Right lobe of liver (tissue), 6 donors: ENCODE measurements around the gene MYL7. TPM values are rescaled to one million over a fixed set of nuclear protein-coding genes. Genes with fewer than 3 reads are reported as not detected.
A peak's percentile ranks its signal among the peaks of the same experiment; 100 is the strongest.

Experiments
- ATAC-seq, 4 donors: fragments of 200-7000 bp; cut with Tn5 transposase; one replicate each; pipeline ENCODE4 v1.9.1; 2020; ENCODE audit warnings: mild to moderate bottlenecking in 4 of 4, moderate library complexity in 4 of 4
- DNase-seq, 3 donors: peaks; one replicate each; pipeline ENCODE4 v3.0.0-alpha.2; 2020
- H3K27ac ChIP-seq, 3 donors: fragments of 200-600 bp; one replicate each; pipeline ENCODE4 v1.8.0; 2022
- H3K27me3 ChIP-seq, 2 donors: fragments of 200-600 bp; one replicate each; pipeline ENCODE4 v1.8.0; 2022
- H3K36me3 ChIP-seq, 4 donors: fragments of 200-600 bp; sonication (generic) in 1 of 4; one replicate each; pipeline versions ENCODE4 v1.5.1 to v1.8.0; 2017 to 2022; ENCODE audit warnings: control low read depth in 1 of 4
- H3K4me1 ChIP-seq, 4 donors: fragments of 200-600 bp; sonication (generic) in 1 of 4; one replicate each; pipeline versions ENCODE4 v1.5.1 to v1.8.0; 2017 to 2022; ENCODE audit warnings: control low read depth in 1 of 4
- H3K4me3 ChIP-seq, 3 donors: fragments of 200-600 bp; one replicate each; pipeline ENCODE4 v1.8.0; 2022
- H3K9me3 ChIP-seq, 4 donors: fragments of 200-600 bp; sonication (generic) in 1 of 4; one replicate each; pipeline versions ENCODE4 v1.5.1 to v1.8.0; 2017 to 2022; ENCODE audit warnings: control low read depth in 1 of 4
- POLR2A ChIP-seq: fragments of 450-650 bp; IDR thresholded peaks from one replicate; pipeline ENCODE4 v1.6.1; 2017; ENCODE audit warnings: antibody characterized with exemption, mild to moderate bottlenecking
- WGBS: methylation state at CpG from one replicate; pipeline ENCODE4 v1.1.6; 2018; ENCODE audit warnings: low coverage, low lambda C conversion rate; ENCODE audit not compliant: insufficient coverage; ENCODE audit errors: missing lambda C conversion rate; 5-methylcytosine and 5-hydroxymethylcytosine counted together
- intact Hi-C, 2 donors: fragments of 100-400 bp; cut with DNase I; formaldehyde crosslinking; loops; one replicate each; pipeline versions ENCODE4 v1.11.2 to v1.14.1; 2022
- total RNA-seq, 6 experiments: library from RNA; depleted of rRNA in 2 of 6; stranded (reverse); fragments of >200 nt in 2 of 6; fragmentation: NEBNext Ultra II Directional in 3 of 6; extraction: Animal tissue kit (Norgen Biotek cat#: 25700) in 3 of 6; gene quantifications; one replicate each; pipeline versions ENCODE4 v1.1.0 to v1.2.4, GENCODE V29; 2016 to 2023
- TF ChIP-seq, protein P1 (sequence below), 4 donors: fragments of 200-600 bp in 3 of 4; fragments of 450-650 bp in 1 of 4; IDR thresholded peaks; one replicate each; pipeline versions ENCODE4 v1.5.1 to v1.8.0; 2016 to 2022; ENCODE audit warnings: antibody characterized with exemption in 4 of 4, mild to moderate bottlenecking in 2 of 4
- donor health status: DM: no; HTN: yes; CAD: no.
- donor health status: DM: no; HTN: no; CAD: no.
- donor health status: DM: no; HTN: no; CAD: no.
- donor health status: DM: no; HTN: yes; CAD: no.
- donor health status: DM: no; HTN: yes; CAD: no.

MYL7 gene
- total RNA-seq, 6 experiments from 2014 or later, result 2.0 TPM; not detected in 5

GRCh38 chr7:44162785-44163395 is 21.8 kb upstream of the MYL7 start:
- Histone ChIP-seq H3K27ac (peak overlapping the region in 1 of 3 donors; percentile 60), H3K4me1 (peaks cover 0 to 54% (median 27%) of the 10 kb centered on the region in 4 donors), H3K9me3 (no peaks in the 10 kb centered on the region), H3K4me3 (no peak overlapping the region), H3K27me3 (no peaks in the 10 kb centered on the region), H3K36me3 (no peaks in the 10 kb centered on the region)
- intact Hi-C loops, result no loop called here
- DNase-seq, result peak in 2 of 3 donors; percentile 78 to 79
- no peak for TF ChIP-seq POLR2A
- TF ChIP-seq, protein P1, sequence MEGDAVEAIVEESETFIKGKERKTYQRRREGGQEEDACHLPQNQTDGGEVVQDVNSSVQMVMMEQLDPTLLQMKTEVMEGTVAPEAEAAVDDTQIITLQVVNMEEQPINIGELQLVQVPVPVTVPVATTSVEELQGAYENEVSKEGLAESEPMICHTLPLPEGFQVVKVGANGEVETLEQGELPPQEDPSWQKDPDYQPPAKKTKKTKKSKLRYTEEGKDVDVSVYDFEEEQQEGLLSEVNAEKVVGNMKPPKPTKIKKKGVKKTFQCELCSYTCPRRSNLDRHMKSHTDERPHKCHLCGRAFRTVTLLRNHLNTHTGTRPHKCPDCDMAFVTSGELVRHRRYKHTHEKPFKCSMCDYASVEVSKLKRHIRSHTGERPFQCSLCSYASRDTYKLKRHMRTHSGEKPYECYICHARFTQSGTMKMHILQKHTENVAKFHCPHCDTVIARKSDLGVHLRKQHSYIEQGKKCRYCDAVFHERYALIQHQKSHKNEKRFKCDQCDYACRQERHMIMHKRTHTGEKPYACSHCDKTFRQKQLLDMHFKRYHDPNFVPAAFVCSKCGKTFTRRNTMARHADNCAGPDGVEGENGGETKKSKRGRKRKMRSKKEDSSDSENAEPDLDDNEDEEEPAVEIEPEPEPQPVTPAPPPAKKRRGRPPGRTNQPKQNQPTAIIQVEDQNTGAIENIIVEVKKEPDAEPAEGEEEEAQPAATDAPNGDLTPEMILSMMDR (IDR thresholded peaks at IDR 0.05), result no peak
- ATAC-seq, result peak; percentile 49 to 56 (median 50)
- WGBS, result no CpG with 5 or more reads among the region's 1 CpG

- no peaks in the 10 kb centered on the region for H3K36me3 ChIP-seq
- TF ChIP-seq, protein P1 (IDR thresholded peaks at IDR 0.05), result no peak
- no peak for TF ChIP-seq POLR2A
- no peaks in the 10 kb centered on the region for H3K9me3 ChIP-seq
- 11% methylated on average over 3 of the region's 4 CpGs for WGBS
- H3K4me1 ChIP-seq, result peaks cover 0 to 61% (median 30%) of the 10 kb centered on the region in 4 donors
- H3K27ac ChIP-seq, result peak overlapping the region in 1 of 3 donors; percentile 60
- ATAC-seq (peak; percentile 52 to 81 (median 77)), DNase-seq (peak; percentile 84 to 96 (median 95))
- no peak overlapping the region for H3K4me3 ChIP-seq
- intact Hi-C loops, result no loop called here
- H3K27me3 ChIP-seq, result no peaks in the 10 kb centered on the region
These were observed 21.0 kb upstream of the MYL7 start for GRCh38 chr7:44162179-44162578.

DNA sequence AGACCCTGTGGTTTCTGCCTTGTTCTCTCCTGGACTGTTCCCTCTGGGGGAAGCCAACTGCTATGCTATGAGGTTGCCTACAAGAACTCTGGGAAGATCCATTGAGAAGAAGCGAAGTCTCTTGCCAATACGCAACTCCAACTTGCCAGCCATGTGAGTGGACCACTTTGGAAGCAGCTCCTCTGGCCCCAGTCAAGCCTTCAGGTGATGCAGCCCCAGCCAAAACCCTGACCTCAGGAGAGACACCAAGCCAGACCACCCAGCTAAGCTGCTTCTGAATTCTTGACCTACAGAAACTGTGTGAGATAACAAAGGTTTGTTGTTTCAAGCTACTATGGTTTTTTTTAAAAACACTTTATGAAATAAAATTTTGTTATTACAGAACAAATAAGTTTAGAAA is 20.2 kb upstream of the MYL7 start:
- Histone ChIP-seq H3K36me3 (no peaks in the 10 kb centered on the region), H3K27ac (no peak overlapping the region), H3K9me3 (no peaks in the 10 kb centered on the region), H3K27me3 (no peaks in the 10 kb centered on the region), H3K4me3 (no peak overlapping the region), H3K4me1 (peaks cover 0 to 67% (median 34%) of the 10 kb centered on the region in 4 donors)
- WGBS, result no CpG with 5 or more reads among the region's 2 CpGs
- DNase-seq, result no peak
- intact Hi-C loops, result no loop called here
- ATAC-seq, result no peak
- no peak for TF ChIP-seq POLR2A
- TF ChIP-seq, protein P1 (IDR thresholded peaks at IDR 0.05), result no peak

- DNase-seq (peak; percentile 54 to 95 (median 93)), ATAC-seq (peak; percentile 20 to 66 (median 64))
- Histone ChIP-seq H3K4me1 (peaks cover 0 to 79% (median 39%) of the 10 kb centered on the region in 4 donors), H3K9me3 (no peaks in the 10 kb centered on the region), H3K4me3 (no peak overlapping the region), H3K36me3 (no peaks in the 10 kb centered on the region), H3K27me3 (no peaks in the 10 kb centered on the region), H3K27ac (peak overlapping the region in 2 of 3 donors; percentile 32 to 73)
- 63% methylated on average over 1 of the region's 5 CpGs for WGBS
- intact Hi-C loops, result no loop called here
- TF ChIP-seq, protein P1 (IDR thresholded peaks at IDR 0.05), result no peak
- TF ChIP-seq POLR2A, result no peak
These were observed 18.9 kb upstream of the MYL7 start for GRCh38 chr7:44159824-44160630.
